Right ventricle myocardium inferior (tissue), 1 donor: Measurements from ENCODE around the gene JAGN1. TPM values are rescaled to one million over a fixed set of nuclear protein-coding genes. Genes with fewer than 3 reads are reported as not detected.
"Not testable (repeated sequence)": the region's sequence is repeated elsewhere in the genome, so short reads cannot be mapped to it uniquely, and the experiment has no call there.

ENCODE experiments used
- ATAC-seq: fragments of 200-7000 bp; cut with Tn5 transposase; one replicate; pipeline ENCODE4 v1.9.1; 2020; ENCODE audit warnings: mild to moderate bottlenecking, moderate library complexity
- DNase-seq: peaks from one replicate; pipeline ENCODE4 v3.0.0; 2021; ENCODE audit errors: missing footprints
- intact Hi-C: fragments of 100-400 bp; cut with DNase I; formaldehyde crosslinking; loops from one replicate; pipeline ENCODE4 v1.11.0; 2022
- total RNA-seq: library from RNA; stranded (reverse); fragmentation: NEBNext Ultra II Directional; extraction: Animal tissue kit (Norgen Biotek cat#: 25700); gene quantifications from one replicate; pipeline ENCODE4 v1.2.1, GENCODE V29; 2021
- donor health status: DM: no; HTN: yes; CAD: no; lungs with severe emphysema.

JAGN1 gene
- total RNA-seq, 1 donor from 2014 or later, result 19.1 TPM

GRCh38 chr3:9889405-9889804 lies 1.0 kb upstream of the JAGN1 start:
- ATAC-seq (no peak), DNase-seq (no peak)
- intact Hi-C loops, result no loop called here

GRCh38 chr3:9891072-9891622 lies 737 bp downstream of the JAGN1 start:
- intact Hi-C loops, result loop anchor here (2.0 kb wide), 2 partner anchors 26 to 28 kb away; partner anchors contain the start of gene IL17RC
- no peak for ATAC-seq

GRCh38 chr3:9893739-9894138 lies 3.3 kb downstream of the JAGN1 start:
- intact Hi-C loops, result no loop called here
- no peak for ATAC-seq
- no peak for DNase-seq

More at GRCh38 chr3:9891072-9891622, 737 bp downstream of the JAGN1 start:
- no peak for DNase-seq

GRCh38 chr3:9895715-9896114 lies 5.3 kb downstream of the JAGN1 start:
- DNase-seq, intact Hi-C loops, ATAC-seq: not testable (repeated sequence)

- ATAC-seq, intact Hi-C loops, DNase-seq: not testable (repeated sequence)
These were observed 6.5 kb downstream of the JAGN1 start for GRCh38 chr3:9896755-9897407.

GRCh38 chr3:9897408-9898372 lies 7.3 kb downstream of the JAGN1 start:
- DNase-seq, result no peak
- no peak for ATAC-seq
- intact Hi-C loops, result no loop called here

GRCh38 chr3:9898467-9899241 lies 8.2 kb downstream of the JAGN1 start:
- no peak for ATAC-seq
- intact Hi-C loops, result no loop called here
- no peak for DNase-seq

GRCh38 chr3:9899289-9899791 lies 8.9 kb downstream of the JAGN1 start:
- DNase-seq, result no peak
- ATAC-seq, result no peak
- intact Hi-C loops, result no loop called here

- DNase-seq, intact Hi-C loops, ATAC-seq: not testable (repeated sequence)
These were observed 10.6 kb downstream of the JAGN1 start for GRCh38 chr3:9900965-9901415.

- intact Hi-C loops, result no loop called here
- DNase-seq (no peak), ATAC-seq (no peak)
These were observed 11.6 kb downstream of the JAGN1 start for GRCh38 chr3:9901967-9902366.

- DNase-seq, result no peak
- no peak for ATAC-seq
- intact Hi-C loops, result no loop called here
These were observed 12.2 kb downstream of the JAGN1 start, which contains the start of gene IL17RE for GRCh38 chr3:9902372-9903237. IL17RE (plus strand) TSS chr3:9902848; CDS start chr3:9902933, 85 bp downstream.

- intact Hi-C loops, result no loop called here
- ATAC-seq (no peak), DNase-seq (no peak)
These were observed 12.8 kb downstream of the JAGN1 start for GRCh38 chr3:9903238-9903624.

- intact Hi-C loops, result no loop called here
- DNase-seq (no peak), ATAC-seq (no peak)
These were observed 13.5 kb downstream of the JAGN1 start for GRCh38 chr3:9903904-9904303.

- intact Hi-C loops, result no loop called here
- no peak for DNase-seq
These were observed 16.1 kb downstream of the JAGN1 start for GRCh38 chr3:9906480-9906879.

GRCh38 chr3:9908286-9908685 lies 17.9 kb downstream of the JAGN1 start:
- ATAC-seq (no peak), DNase-seq (no peak)
- intact Hi-C loops, result no loop called here

More at GRCh38 chr3:9906480-9906879, 16.1 kb downstream of the JAGN1 start:
- no peak for ATAC-seq

GRCh38 chr3:9909221-9910013 lies 19.0 kb downstream of the JAGN1 start:
- ATAC-seq, result no peak
- no peak for DNase-seq
- intact Hi-C loops, result loop anchor here (10.0 kb wide), 2 partner anchors 45 to 405 kb away; no protein-coding TSS in a partner anchor

GRCh38 chr3:9911863-9912262 lies 21.5 kb downstream of the JAGN1 start:
- DNase-seq (no peak), ATAC-seq (no peak)
- intact Hi-C loops, result loop anchor here (10.0 kb wide), 2 partner anchors 47 to 407 kb away; no protein-coding TSS in a partner anchor
